Calu3 (cell line): ENCODE data around the gene KSR2. TPM values are rescaled to one million over a fixed set of nuclear protein-coding genes. Genes with fewer than 3 reads are reported as not detected.

Experiments used
- BruUV-seq: library from RNA; stranded (reverse); fragments of 400-500 nt; replicated peaks from 2 replicates; lab custom pipeline; 2021; lab: Mats Ljungman, UMichigan
- CTCF ChIA-PET: fragments of 300-600 bp; sonication (Branson Sonifier 250); formaldehyde crosslinking; loops from one replicate; lab custom pipeline; 2022; ENCODE audit warnings: antibody characterized with exemption; lab: Charles Lee
- DNase-seq: peaks from one replicate; pipeline ENCODE4 v3.0.0; 2022
- H3K27ac Mint-ChIP-seq: one replicate; pipeline ENCODE4 v1.8.0; 2022; ENCODE audit warnings: mixed read lengths; ENCODE audit not compliant: unreplicated experiment
- H3K27me3 Mint-ChIP-seq: one replicate; pipeline ENCODE4 v1.8.0; 2022; ENCODE audit warnings: mixed read lengths; ENCODE audit not compliant: unreplicated experiment
- H3K36me3 Mint-ChIP-seq: one replicate; pipeline ENCODE4 v1.8.0; 2022; ENCODE audit warnings: mild to moderate bottlenecking, moderate library complexity, mixed read lengths; ENCODE audit not compliant: insufficient read depth, unreplicated experiment
- H3K4me1 Mint-ChIP-seq: one replicate; pipeline ENCODE4 v1.8.0; 2022; ENCODE audit warnings: mild to moderate bottlenecking, low read depth, mixed read lengths; ENCODE audit not compliant: unreplicated experiment
- H3K4me3 Mint-ChIP-seq: one replicate; pipeline ENCODE4 v1.8.0; 2022; ENCODE audit warnings: mild to moderate bottlenecking, low read depth, moderate library complexity, mixed read lengths; ENCODE audit not compliant: unreplicated experiment
- H3K9me3 Mint-ChIP-seq: one replicate; pipeline ENCODE4 v1.8.0; 2022; ENCODE audit warnings: low read depth, mixed read lengths; ENCODE audit not compliant: unreplicated experiment
- CTCF ChIP-seq: fragments of 200-600 bp; IDR thresholded peaks from one replicate; pipeline ENCODE4 v1.8.0; 2022; ENCODE audit warnings: antibody characterized with exemption; ENCODE audit not compliant: unreplicated experiment
- intact Hi-C: fragments of 100-400 bp; cut with micrococcal nuclease; formaldehyde crosslinking; loops from one replicate; pipeline ENCODE4 v1.10.0; 2022; ENCODE audit not compliant: unreplicated experiment
- total RNA-seq: library from RNA; stranded (reverse); gene quantifications from 2 replicates; pipeline ENCODE4 v1.2.3, GENCODE V29; 2022

Gene KSR2
- total RNA-seq, 1 experiment from 2014 or later = 1.9 TPM

- intact Hi-C loops = no loop called here
- H3K27me3 Mint-ChIP-seq = peaks cover 78% of the 10 kb centered on the region
Observed at GRCh38 chr12:117963836-117964235, 5.0 kb downstream of the KSR2 start.

GRCh38 chr12:117936722-117937484 is 31.9 kb downstream of the KSR2 start:
- no peak for TF ChIP-seq CTCF
- Mint-ChIP-seq H3K4me3 (no peak overlapping the region), H3K9me3 (no peaks in the 10 kb centered on the region), H3K27ac (no peak overlapping the region), H3K4me1 (peaks cover 10% of the 10 kb centered on the region), H3K27me3 (no peaks in the 10 kb centered on the region), H3K36me3 (peaks cover 4% of the 10 kb centered on the region)
- intact Hi-C loops = no loop called here
- CTCF ChIA-PET = no interaction called here
- no peak for DNase-seq
- BruUV-seq = no TSS peak

More at GRCh38 chr12:117963836-117964235, 5.0 kb downstream of the KSR2 start:
- no TSS peak for BruUV-seq
- Mint-ChIP-seq H3K9me3 (no peaks in the 10 kb centered on the region), H3K4me1 (no peaks in the 10 kb centered on the region), H3K36me3 (peaks cover 8% of the 10 kb centered on the region), H3K4me3 (no peak overlapping the region), H3K27ac (no peak overlapping the region)
- CTCF ChIA-PET = interaction anchor here (0.7 kb wide), 1 partner anchor 93 kb away, joined by 3 read pairs; no protein-coding TSS in a partner anchor
- TF ChIP-seq CTCF = no peak
- no peak for DNase-seq

GRCh38 chr12:117933545-117933944 is 35.2 kb downstream of the KSR2 start:
- CTCF ChIA-PET = no interaction called here
- Mint-ChIP-seq H3K4me1 (peaks cover 10% of the 10 kb centered on the region), H3K36me3 (peaks cover 4% of the 10 kb centered on the region), H3K9me3 (no peaks in the 10 kb centered on the region), H3K27ac (no peak overlapping the region), H3K4me3 (no peak overlapping the region), H3K27me3 (no peaks in the 10 kb centered on the region)
- no peak for DNase-seq
- no TSS peak for BruUV-seq
- intact Hi-C loops = no loop called here
- no peak for TF ChIP-seq CTCF

GRCh38 chr12:117926391-117926899 is 42.3 kb downstream of the KSR2 start:
- no peaks in the 10 kb centered on the region for H3K27me3 Mint-ChIP-seq
- no peak overlapping the region for H3K27ac Mint-ChIP-seq
- CTCF ChIA-PET = interaction anchor here (0.6 to 0.7 kb wide), 3 partner anchors 32 to 838 kb away, joined by 3 to 6 read pairs (median 5); no protein-coding TSS in a partner anchor
- TF ChIP-seq CTCF = no peak
- no peaks in the 10 kb centered on the region for H3K4me1 Mint-ChIP-seq
- DNase-seq = no peak
- BruUV-seq = no TSS peak
- no peaks in the 10 kb centered on the region for H3K36me3 Mint-ChIP-seq
- intact Hi-C loops = no loop called here
- H3K4me3 Mint-ChIP-seq = no peak overlapping the region
- H3K9me3 Mint-ChIP-seq = no peaks in the 10 kb centered on the region
